Islet of Langerhans (tissue), 1 donor: ENCODE measurements around the gene HADH.
"Not testable (repeated sequence)": the region's sequence is repeated elsewhere in the genome, so short reads cannot be mapped to it uniquely, and the experiment has no call there.

Experiments
- FAIRE-seq: peaks from one replicate; lab custom pipeline; 2011; peaks lifted over from hg19 to GRCh38; lab: Jason Lieb, UNC

HADH gene

GRCh38 chr4:108031427-108032083 is 41.9 kb downstream of the HADH start:
- no peak for FAIRE-seq

GRCh38 chr4:108033348-108033747 is 43.7 kb downstream of the HADH start:
- no peak for FAIRE-seq

GRCh38 chr4:108034565-108034964 is 44.9 kb downstream of the HADH start:
- FAIRE-seq: no peak

GRCh38 chr4:108035691-108036090 is 46.0 kb downstream of the HADH start:
- no peak for FAIRE-seq

- FAIRE-seq: no peak
Observed at GRCh38 chr4:108036213-108036612, 46.5 kb downstream of the HADH start.

GRCh38 chr4:108037884-108038283 is 48.2 kb downstream of the HADH start:
- FAIRE-seq: no peak

- FAIRE-seq: no peak
Observed at GRCh38 chr4:108042927-108043326, 53.2 kb downstream of the HADH start.

- no peak for FAIRE-seq
Observed at GRCh38 chr4:108043526-108043925, 53.8 kb downstream of the HADH start.

GRCh38 chr4:108044951-108045686 is 55.4 kb downstream of the HADH start:
- no peak for FAIRE-seq

GRCh38 chr4:108045687-108046024 is 56.0 kb downstream of the HADH start:
- FAIRE-seq: no peak

GRCh38 chr4:108047199-108047598 is 57.5 kb downstream of the HADH start:
- no peak for FAIRE-seq

- FAIRE-seq: no peak
Observed at GRCh38 chr4:108048157-108048556, 58.5 kb downstream of the HADH start.

- FAIRE-seq: no peak
Observed at GRCh38 chr4:108048997-108049396, 59.3 kb downstream of the HADH start.

- no peak for FAIRE-seq
Observed at GRCh38 chr4:108049406-108049805, 59.7 kb downstream of the HADH start.

- not testable (repeated sequence) for FAIRE-seq
Observed at GRCh38 chr4:108050166-108051111, 60.8 kb downstream of the HADH start.

- FAIRE-seq: no peak
Observed at GRCh38 chr4:108051343-108051742, 61.7 kb downstream of the HADH start.

- FAIRE-seq: no peak
Observed at GRCh38 chr4:108052558-108053120, 63.0 kb downstream of the HADH start.

- FAIRE-seq: no peak
Observed at GRCh38 chr4:108053251-108053711, 63.6 kb downstream of the HADH start.

- no peak for FAIRE-seq
Observed at GRCh38 chr4:108054025-108054638, 64.4 kb downstream of the HADH start.

- no peak for FAIRE-seq
Observed at GRCh38 chr4:108055787-108056186, 66.1 kb downstream of the HADH start.

- no peak for FAIRE-seq
Observed at GRCh38 chr4:108056418-108056817, 66.7 kb downstream of the HADH start.
